ENCODE data around the gene GINS1. TPM values are rescaled to one million over a fixed set of nuclear protein-coding genes. Genes with fewer than 3 reads are reported as not detected.

GINS1 gene
- total RNA-seq, 1 experiment from 2014 or later, result 36.0 TPM

- ChIA-PET POLR2A (no interaction called here), CTCF (no interaction called here)
- ATAC-seq (no peak), DNase-seq (ENCODE audit: low read depth, low spot score) (no peak)
- H3K4me3 ChIP-seq (ENCODE audit: low read depth in 2 of 2, low read length in 2 of 2), result no peak overlapping the region
- in situ Hi-C loops (cut with HindIII; ENCODE audit: low pct_unique_long_range_greater_than_20kb, low sequenced_read_pairs), result no loop called here
- no peaks in the 10 kb centered on the region; the same call in 1 of the 2 replicates for H3K36me3 ChIP-seq (ENCODE audit: control insufficient read depth, insufficient read depth, low read length)
- H3K27me3 ChIP-seq (ENCODE audit: control insufficient read depth, insufficient read depth, low read length), result no peaks in the 10 kb centered on the region
- H3K27ac ChIP-seq (ENCODE audit: low read length), result no peak overlapping the region
- H3K9me3 ChIP-seq (ENCODE audit: control insufficient read depth, insufficient read depth, low read depth, low read length), result no peaks in the 10 kb centered on the region
- intact Hi-C loops (cut with micrococcal nuclease; ENCODE audit: unreplicated experiment), result no loop called here
- BruUV-seq (replicated peaks), result no TSS peak
- TF ChIP-seq TCF7L2 (IDR thresholded peaks at IDR 0.05; ENCODE audit: low read depth, low read length) (no peak), CTCF (IDR thresholded peaks at IDR 0.05) (no peak), SIN3A (IDR thresholded peaks at IDR 0.05; ENCODE audit: borderline replicate concordance, insufficient read depth, low read depth, low read length) (no peak), POLR2AphosphoS5 (IDR thresholded peaks at IDR 0.05; ENCODE audit: low read depth, low read length) (no peak), REST (IDR thresholded peaks at IDR 0.05; ENCODE audit: insufficient read depth in 1 of 2, low read depth in 2 of 2, low read length in 1 of 2) (no peak)
- H3K4me1 ChIP-seq (ENCODE audit: control insufficient read depth, insufficient read depth, low read length), result no peaks in the 10 kb centered on the region
Observed at GRCh38 chr20:25483431-25484132, 76.1 kb downstream of the GINS1 start.

- DNase-seq (ENCODE audit: low read depth, low spot score) (no peak), ATAC-seq (no peak)
- TF ChIP-seq REST (IDR thresholded peaks at IDR 0.05; ENCODE audit: insufficient read depth in 1 of 2, low read depth in 2 of 2, low read length in 1 of 2), result no peak
- TF ChIP-seq SIN3A (IDR thresholded peaks at IDR 0.05; ENCODE audit: borderline replicate concordance, insufficient read depth, low read depth, low read length), result no peak
- intact Hi-C loops (cut with micrococcal nuclease; ENCODE audit: unreplicated experiment) (no loop called here), in situ Hi-C loops (cut with HindIII; ENCODE audit: low pct_unique_long_range_greater_than_20kb, low sequenced_read_pairs) (no loop called here)
- no peaks in the 10 kb centered on the region; the same call in 1 of the 2 replicates for H3K36me3 ChIP-seq (ENCODE audit: control insufficient read depth, insufficient read depth, low read length)
- H3K9me3 ChIP-seq (ENCODE audit: control insufficient read depth, insufficient read depth, low read depth, low read length), result no peaks in the 10 kb centered on the region
- POLR2A ChIA-PET, result no interaction called here
- H3K4me1 ChIP-seq (ENCODE audit: control insufficient read depth, insufficient read depth, low read length), result no peaks in the 10 kb centered on the region
- no peak overlapping the region for H3K4me3 ChIP-seq (ENCODE audit: low read depth in 2 of 2, low read length in 2 of 2)
- H3K27me3 ChIP-seq (ENCODE audit: control insufficient read depth, insufficient read depth, low read length), result no peaks in the 10 kb centered on the region
- no TSS peak for BruUV-seq (replicated peaks)
- CTCF ChIA-PET, result no interaction called here
- H3K27ac ChIP-seq (ENCODE audit: low read length), result no peak overlapping the region
Observed at GRCh38 chr20:25484224-25484846, 76.9 kb downstream of the GINS1 start.

Measured in Panc1 (cell line).